Neural progenitor cell (in vitro differentiated cells): ENCODE results near the gene SDF4. TPM values are rescaled to one million over a fixed set of nuclear protein-coding genes. Genes with fewer than 3 reads are reported as not detected.

Experiments used
- DNase-seq: peaks from one replicate; pipeline ENCODE4 v3.0.0-alpha.2; 2016; ENCODE audit warnings: low spot score
- H2AFZ ChIP-seq: fragments of 200-600 bp; sonication (generic); replicated peaks from 2 replicates; pipeline ENCODE4 v1.6.1; 2016; ENCODE audit warnings: antibody characterized with exemption
- H3F3A ChIP-seq: fragments of 200-600 bp; sonication (generic); 2 replicates; pipeline ENCODE4 v1.6.1; 2016; ENCODE audit warnings: antibody characterized with exemption, low read depth
- H3K27ac ChIP-seq: fragments of 200-600 bp; sonication (generic); 2 replicates; pipeline ENCODE4 v1.5.1; 2016; ENCODE audit warnings: mild to moderate bottlenecking
- H3K27me3 ChIP-seq: fragments of 200-600 bp; sonication (generic); 2 replicates; pipeline ENCODE4 v1.6.1; 2016; ENCODE audit warnings: mild to moderate bottlenecking, moderate library complexity
- H3K36me3 ChIP-seq: fragments of 200-600 bp; sonication (generic); 2 replicates; pipeline ENCODE4 v1.5.1; 2016
- H3K4me1 ChIP-seq: fragments of 200-600 bp; sonication (generic); 2 replicates; pipeline ENCODE4 v1.6.1; 2016; ENCODE audit warnings: mixed run types
- H3K4me2 ChIP-seq: fragments of 200-600 bp; sonication (generic); 2 replicates; pipeline ENCODE4 v1.6.1; 2016
- H3K4me3 ChIP-seq: fragments of 200-600 bp; sonication (generic); 2 replicates; pipeline ENCODE4 v1.5.1; 2016
- H3K79me2 ChIP-seq: fragments of 200-600 bp; sonication (generic); 2 replicates; pipeline ENCODE4 v1.6.1; 2016; ENCODE audit warnings: low read depth
- H3K9ac ChIP-seq: fragments of 200-600 bp; sonication (generic); 2 replicates; pipeline ENCODE4 v1.6.1; 2016
- H3K9me3 ChIP-seq: fragments of 200-600 bp; sonication (generic); 2 replicates; pipeline ENCODE4 v1.5.1; 2016; ENCODE audit warnings: low read depth
- H4K20me1 ChIP-seq: fragments of 200-600 bp; sonication (generic); 2 replicates; pipeline ENCODE4 v1.6.1; 2016; ENCODE audit warnings: low read depth
- H3K27ac Mint-ChIP-seq: 3 replicates; pipeline ENCODE4 v1.8.0; 2021; ENCODE audit warnings: mixed read lengths
- H3K27me3 Mint-ChIP-seq: 2 replicates; pipeline ENCODE4 v1.8.0; 2022; ENCODE audit warnings: low read depth, mild to moderate bottlenecking, inconsistent platforms, moderate library complexity, mixed read lengths; ENCODE audit not compliant: insufficient read depth
- H3K36me3 Mint-ChIP-seq: 3 replicates; pipeline ENCODE4 v1.8.0; 2021; ENCODE audit warnings: mixed read lengths
- H3K4me1 Mint-ChIP-seq: 3 replicates; pipeline ENCODE4 v1.8.0; 2021; ENCODE audit warnings: mixed read lengths
- H3K4me3 Mint-ChIP-seq: 3 replicates; pipeline ENCODE4 v1.8.0; 2021; ENCODE audit warnings: mild to moderate bottlenecking, moderate library complexity, mixed read lengths
- H3K9me3 Mint-ChIP-seq: 3 replicates; pipeline ENCODE4 v1.8.0; 2020; ENCODE audit warnings: mixed read lengths
- CTCF ChIP-seq: fragments of 200-600 bp; sonication (generic); IDR thresholded peaks from 2 replicates; pipeline ENCODE4 v1.5.1; 2017; ENCODE audit warnings: antibody characterized with exemption, mild to moderate bottlenecking
- EZH2 ChIP-seq: fragments of 200-600 bp; sonication (generic); IDR thresholded peaks from 2 replicates; pipeline ENCODE4 v1.6.1; 2017; ENCODE audit warnings: antibody characterized with exemption, mild to moderate bottlenecking, moderate library complexity
- EZH2phosphoT487 ChIP-seq: fragments of 200-600 bp; sonication (generic); IDR thresholded peaks from 2 replicates; pipeline ENCODE4 v1.6.1; 2017; ENCODE audit warnings: antibody characterized with exemption
- total RNA-seq: library from RNA; depleted of rRNA; stranded (reverse); fragments of >200 nt; gene quantifications from 2 replicates; pipeline ENCODE4 v1.2.3, GENCODE V29; 2015; ENCODE audit warnings: low replicate concordance

Gene SDF4
- total RNA-seq, 1 donor from 2014 or later = 16.6 TPM

GRCh38 chr1:1241588-1242219, 9.9 kb upstream of the SDF4 start:
- H3K9ac ChIP-seq = no peak overlapping the region
- no peak for DNase-seq
- no peak overlapping the region for H3K4me3 ChIP-seq
- peaks cover 13% of the 10 kb centered on the region for H3K27me3 ChIP-seq
- Mint-ChIP-seq H3K4me3 (no peak overlapping the region), H3K9me3 (no peaks in the 10 kb centered on the region), H3K27ac (no peak overlapping the region), H3K27me3 (peaks cover 2% of the 10 kb centered on the region), H3K36me3 (no peaks in the 10 kb centered on the region), H3K4me1 (peaks cover 4% of the 10 kb centered on the region)
- H2AFZ ChIP-seq = no peak overlapping the region
- peaks cover 14% of the 10 kb centered on the region for H3K4me1 ChIP-seq
- H3K9me3 ChIP-seq = no peaks in the 10 kb centered on the region
- H3F3A ChIP-seq = peaks cover 8% of the 10 kb centered on the region
- peaks cover 10% of the 10 kb centered on the region for H4K20me1 ChIP-seq
- TF ChIP-seq EZH2phosphoT487 (no peak), CTCF (no peak), EZH2 (no peak)
- H3K4me2 ChIP-seq = no peak overlapping the region
- no peaks in the 10 kb centered on the region for H3K79me2 ChIP-seq
- H3K27ac ChIP-seq = no peak overlapping the region
- H3K36me3 ChIP-seq = no peaks in the 10 kb centered on the region

GRCh38 chr1:1240822-1241587, 9.2 kb upstream of the SDF4 start:
- Mint-ChIP-seq H3K27me3 (peaks cover 2% of the 10 kb centered on the region), H3K4me3 (no peak overlapping the region), H3K4me1 (peaks cover 4% of the 10 kb centered on the region), H3K27ac (no peak overlapping the region), H3K36me3 (no peaks in the 10 kb centered on the region), H3K9me3 (no peaks in the 10 kb centered on the region)
- no peak overlapping the region for H3K27ac ChIP-seq
- peaks cover 6% of the 10 kb centered on the region for H3K27me3 ChIP-seq
- no peaks in the 10 kb centered on the region for H3K36me3 ChIP-seq
- no peaks in the 10 kb centered on the region for H3K79me2 ChIP-seq
- peaks cover 9% of the 10 kb centered on the region for H3K4me1 ChIP-seq
- TF ChIP-seq CTCF (no peak), EZH2phosphoT487 (no peak), EZH2 (no peak)
- H4K20me1 ChIP-seq = peaks cover 16% of the 10 kb centered on the region
- H2AFZ ChIP-seq = no peak overlapping the region
- no peak overlapping the region for H3K9ac ChIP-seq
- DNase-seq = no peak
- H3F3A ChIP-seq = peaks cover 8% of the 10 kb centered on the region
- no peak overlapping the region for H3K4me2 ChIP-seq
- H3K4me3 ChIP-seq = no peak overlapping the region
- no peaks in the 10 kb centered on the region for H3K9me3 ChIP-seq

- peaks cover 16% of the 10 kb centered on the region for H4K20me1 ChIP-seq
- H3K9me3 Mint-ChIP-seq = no peaks in the 10 kb centered on the region
- peaks cover 9% of the 10 kb centered on the region for H3K4me1 ChIP-seq
- H3K4me1 Mint-ChIP-seq = peaks cover 4% of the 10 kb centered on the region
- H3K9me3 ChIP-seq = no peaks in the 10 kb centered on the region
- H3K27ac Mint-ChIP-seq = no peak overlapping the region
- no peak overlapping the region for H3K4me3 ChIP-seq
- H3K36me3 Mint-ChIP-seq = no peaks in the 10 kb centered on the region
- no peak for DNase-seq
- H3K79me2 ChIP-seq = no peaks in the 10 kb centered on the region
- TF ChIP-seq CTCF (no peak), EZH2 (no peak), EZH2phosphoT487 (no peak)
- no peak overlapping the region for H3K4me2 ChIP-seq
- H3K4me3 Mint-ChIP-seq = no peak overlapping the region
- H3F3A ChIP-seq = peaks cover 12% of the 10 kb centered on the region
- no peak overlapping the region for H3K9ac ChIP-seq
- peaks cover 2% of the 10 kb centered on the region for H3K27me3 Mint-ChIP-seq
- H3K27me3 ChIP-seq = no peaks in the 10 kb centered on the region
- no peak overlapping the region for H2AFZ ChIP-seq
- no peak overlapping the region for H3K27ac ChIP-seq
- no peaks in the 10 kb centered on the region for H3K36me3 ChIP-seq
Observed at GRCh38 chr1:1240348-1240732, 8.5 kb upstream of the SDF4 start.
